ENCODE measurements around the gene ASTL. TPM values are rescaled to one million over a fixed set of nuclear protein-coding genes. Genes with fewer than 3 reads are reported as not detected.

The ASTL gene
- total and polyA plus RNA-seq, 9 donors: 0.09 to 0.24 (median 0.18) TPM; not detected in 5

GRCh38 chr2:96117701-96118588, 20.4 kb downstream of the ASTL start:
- no peaks in the 10 kb centered on the region for H3K36me3 ChIP-seq (ENCODE audit: control insufficient read depth, insufficient read depth, low read length)

GRCh38 chr2:96116879-96117533, 21.3 kb downstream of the ASTL start:
- H3K27me3 ChIP-seq (ENCODE audit: control insufficient read depth, insufficient read depth, low read length): peaks cover 55% of the 10 kb centered on the region
- H3K4me1 ChIP-seq (ENCODE audit: control insufficient read depth, insufficient read depth, low read length): peaks cover 20% of the 10 kb centered on the region
- under 1% methylated on average over 59 of the region's 62 CpGs for WGBS (ENCODE audit: insufficient coverage)
- no peaks in the 10 kb centered on the region for H3K9me3 ChIP-seq (replicated peaks; ENCODE audit: control insufficient read depth, low read depth, low read length)
- H3K36me3 ChIP-seq (ENCODE audit: control insufficient read depth, insufficient read depth, low read length): no peaks in the 10 kb centered on the region
- DNase-seq: peak; percentile 60
- no peak overlapping the region for H3K4me3 ChIP-seq (ENCODE audit: low read length)
- no peak overlapping the region for H3K27ac ChIP-seq (ENCODE audit: low read length)

More at GRCh38 chr2:96117701-96118588, 20.4 kb downstream of the ASTL start:
- Histone ChIP-seq H3K27me3 (ENCODE audit: control insufficient read depth, insufficient read depth, low read length) (peaks cover 56% of the 10 kb centered on the region), H3K27ac (ENCODE audit: low read length) (no peak overlapping the region), H3K9me3 (replicated peaks; ENCODE audit: control insufficient read depth, low read depth, low read length) (no peaks in the 10 kb centered on the region), H3K4me3 (ENCODE audit: low read length) (no peak overlapping the region), H3K4me1 (ENCODE audit: control insufficient read depth, insufficient read depth, low read length) (peaks cover 20% of the 10 kb centered on the region)
- no peak for DNase-seq
- WGBS (ENCODE audit: insufficient coverage): 54% methylated on average over 8 of the region's 17 CpGs

- 0% methylated on average over 63 of the region's 64 CpGs for WGBS (ENCODE audit: insufficient coverage)
- Histone ChIP-seq H3K4me3 (ENCODE audit: low read length) (peak within 1 kb of the TSS; percentile 35), H3K27me3 (ENCODE audit: control insufficient read depth, insufficient read depth, low read length) (peaks cover 53% of the 10 kb centered on the region), H3K36me3 (ENCODE audit: control insufficient read depth, insufficient read depth, low read length) (no peaks in the 10 kb centered on the region), H3K27ac (ENCODE audit: low read length) (no peak within 1 kb of the TSS), H3K4me1 (ENCODE audit: control insufficient read depth, insufficient read depth, low read length) (peaks cover 20% of the 10 kb centered on the region), H3K9me3 (replicated peaks; ENCODE audit: control insufficient read depth, low read depth, low read length) (no peaks in the 10 kb centered on the region)
- peak; percentile 78 for DNase-seq
Measured at GRCh38 chr2:96116424-96116878, 21.9 kb downstream of the ASTL start, which contains the start of gene ADRA2B. ADRA2B (minus strand) TSS chr2:96116571; CDS start chr2:96116149, 422 bp downstream.

DNA sequence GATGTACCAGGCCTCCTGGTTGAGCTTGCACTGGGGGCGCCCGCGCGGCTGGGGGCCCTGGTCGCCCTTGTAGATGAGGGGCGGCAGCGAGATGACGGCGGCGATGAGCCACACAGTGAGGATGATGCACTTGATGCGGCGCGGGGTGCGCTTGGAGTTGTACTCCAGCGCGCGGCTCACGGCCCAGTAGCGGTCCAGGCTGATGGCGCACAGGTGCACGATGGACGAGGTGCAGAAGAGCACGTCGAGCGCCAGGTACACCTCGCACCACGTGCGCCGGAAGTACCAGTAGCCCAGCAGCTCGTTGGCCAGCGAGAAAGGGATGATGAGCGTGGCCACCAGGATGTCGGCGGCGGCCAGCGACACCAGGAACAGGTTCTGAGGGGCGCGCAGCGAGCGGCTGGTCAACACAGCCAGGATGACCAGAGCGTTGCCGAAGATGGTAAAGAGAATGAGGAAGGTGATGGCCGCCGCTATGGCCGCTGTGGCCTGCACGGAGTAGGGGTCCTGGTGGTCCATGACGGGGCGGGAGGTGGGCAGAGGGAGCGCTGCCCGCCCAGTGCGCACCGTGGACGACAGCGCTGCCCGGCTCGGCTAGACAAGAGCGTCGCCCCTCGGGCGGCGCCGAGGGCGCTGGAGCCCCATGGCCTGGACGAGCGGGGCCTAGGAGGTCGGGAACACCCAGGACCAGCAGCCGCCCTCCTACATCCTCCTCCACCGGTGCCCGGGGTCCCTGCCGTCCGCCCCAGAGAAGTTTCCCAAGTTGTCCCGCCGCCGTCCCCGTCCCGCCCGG, 22.5 kb downstream of the ASTL start:
- no peak overlapping the region for H3K27ac ChIP-seq (ENCODE audit: low read length)
- peaks cover 50% of the 10 kb centered on the region for H3K27me3 ChIP-seq (ENCODE audit: control insufficient read depth, insufficient read depth, low read length)
- no peaks in the 10 kb centered on the region for H3K9me3 ChIP-seq (replicated peaks; ENCODE audit: control insufficient read depth, low read depth, low read length)
- H3K36me3 ChIP-seq (ENCODE audit: control insufficient read depth, insufficient read depth, low read length): no peaks in the 10 kb centered on the region
- no peak for DNase-seq
- H3K4me1 ChIP-seq (ENCODE audit: control insufficient read depth, insufficient read depth, low read length): peaks cover 20% of the 10 kb centered on the region
- peak overlapping the region; percentile 35 for H3K4me3 ChIP-seq (ENCODE audit: low read length)
- 43% methylated on average over 77 of the region's 77 CpGs for WGBS (ENCODE audit: insufficient coverage)

GRCh38 chr2:96114903-96115581, 23.3 kb downstream of the ASTL start:
- H3K9me3 ChIP-seq (replicated peaks; ENCODE audit: control insufficient read depth, low read depth, low read length): no peaks in the 10 kb centered on the region
- H3K36me3 ChIP-seq (ENCODE audit: control insufficient read depth, insufficient read depth, low read length): no peaks in the 10 kb centered on the region
- H3K4me3 ChIP-seq (ENCODE audit: low read length): no peak overlapping the region
- H3K27ac ChIP-seq (ENCODE audit: low read length): no peak overlapping the region
- peaks cover 21% of the 10 kb centered on the region for H3K4me1 ChIP-seq (ENCODE audit: control insufficient read depth, insufficient read depth, low read length)
- 87% methylated on average over 23 of the region's 24 CpGs for WGBS (ENCODE audit: insufficient coverage)
- peaks cover 43% of the 10 kb centered on the region for H3K27me3 ChIP-seq (ENCODE audit: control insufficient read depth, insufficient read depth, low read length)
- no peak for DNase-seq

DNA sequence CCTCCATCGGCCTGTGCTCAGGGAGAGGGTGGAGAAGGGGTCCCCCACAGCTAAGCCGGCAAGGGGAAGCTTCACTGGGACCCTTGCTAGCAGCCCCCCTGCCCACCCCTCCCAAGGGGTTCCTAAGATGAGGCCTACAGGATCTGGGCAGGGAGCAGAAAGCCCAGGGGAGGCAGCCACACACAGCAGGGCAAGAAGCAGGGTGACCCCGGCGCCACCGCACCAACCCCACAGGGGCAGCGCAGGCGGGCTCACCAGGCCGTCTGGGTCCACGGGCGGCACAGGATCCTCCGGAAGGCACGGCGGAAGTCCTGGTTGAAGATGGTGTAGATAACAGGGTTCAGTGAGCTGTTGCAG, 23.8 kb downstream of the ASTL start:
- Histone ChIP-seq H3K4me3 (ENCODE audit: low read length) (peak overlapping the region; percentile 13), H3K4me1 (ENCODE audit: control insufficient read depth, insufficient read depth, low read length) (peaks cover 25% of the 10 kb centered on the region), H3K27ac (ENCODE audit: low read length) (no peak overlapping the region), H3K9me3 (replicated peaks; ENCODE audit: control insufficient read depth, low read depth, low read length) (no peaks in the 10 kb centered on the region), H3K36me3 (ENCODE audit: control insufficient read depth, insufficient read depth, low read length) (no peaks in the 10 kb centered on the region), H3K27me3 (ENCODE audit: control insufficient read depth, insufficient read depth, low read length) (peaks cover 37% of the 10 kb centered on the region)
- WGBS (ENCODE audit: insufficient coverage): 90% methylated on average over 12 of the region's 13 CpGs
- DNase-seq: no peak

- H3K4me3 ChIP-seq (ENCODE audit: low read length): no peak overlapping the region
Measured at GRCh38 chr2:96113951-96114350, 24.4 kb downstream of the ASTL start.

GRCh38 chr2:96113367-96113677, 25.0 kb downstream of the ASTL start:
- Histone ChIP-seq H3K4me3 (ENCODE audit: low read length) (no peak overlapping the region), H3K9me3 (replicated peaks; ENCODE audit: control insufficient read depth, low read depth, low read length) (no peaks in the 10 kb centered on the region), H3K27ac (ENCODE audit: low read length) (no peak overlapping the region), H3K27me3 (ENCODE audit: control insufficient read depth, insufficient read depth, low read length) (peaks cover 32% of the 10 kb centered on the region), H3K36me3 (ENCODE audit: control insufficient read depth, insufficient read depth, low read length) (no peaks in the 10 kb centered on the region), H3K4me1 (ENCODE audit: control insufficient read depth, insufficient read depth, low read length) (peaks cover 33% of the 10 kb centered on the region)
- DNase-seq: no peak
- WGBS (ENCODE audit: insufficient coverage): 94% methylated on average over 3 of the region's 7 CpGs

More at GRCh38 chr2:96113951-96114350, 24.4 kb downstream of the ASTL start:
- Histone ChIP-seq H3K27me3 (ENCODE audit: control insufficient read depth, insufficient read depth, low read length) (peaks cover 34% of the 10 kb centered on the region), H3K36me3 (ENCODE audit: control insufficient read depth, insufficient read depth, low read length) (no peaks in the 10 kb centered on the region), H3K4me1 (ENCODE audit: control insufficient read depth, insufficient read depth, low read length) (peaks cover 30% of the 10 kb centered on the region), H3K9me3 (replicated peaks; ENCODE audit: control insufficient read depth, low read depth, low read length) (no peaks in the 10 kb centered on the region), H3K27ac (ENCODE audit: low read length) (no peak overlapping the region)
- no peak for DNase-seq
- 81% methylated on average over 9 of the region's 17 CpGs for WGBS (ENCODE audit: insufficient coverage)

DNA sequence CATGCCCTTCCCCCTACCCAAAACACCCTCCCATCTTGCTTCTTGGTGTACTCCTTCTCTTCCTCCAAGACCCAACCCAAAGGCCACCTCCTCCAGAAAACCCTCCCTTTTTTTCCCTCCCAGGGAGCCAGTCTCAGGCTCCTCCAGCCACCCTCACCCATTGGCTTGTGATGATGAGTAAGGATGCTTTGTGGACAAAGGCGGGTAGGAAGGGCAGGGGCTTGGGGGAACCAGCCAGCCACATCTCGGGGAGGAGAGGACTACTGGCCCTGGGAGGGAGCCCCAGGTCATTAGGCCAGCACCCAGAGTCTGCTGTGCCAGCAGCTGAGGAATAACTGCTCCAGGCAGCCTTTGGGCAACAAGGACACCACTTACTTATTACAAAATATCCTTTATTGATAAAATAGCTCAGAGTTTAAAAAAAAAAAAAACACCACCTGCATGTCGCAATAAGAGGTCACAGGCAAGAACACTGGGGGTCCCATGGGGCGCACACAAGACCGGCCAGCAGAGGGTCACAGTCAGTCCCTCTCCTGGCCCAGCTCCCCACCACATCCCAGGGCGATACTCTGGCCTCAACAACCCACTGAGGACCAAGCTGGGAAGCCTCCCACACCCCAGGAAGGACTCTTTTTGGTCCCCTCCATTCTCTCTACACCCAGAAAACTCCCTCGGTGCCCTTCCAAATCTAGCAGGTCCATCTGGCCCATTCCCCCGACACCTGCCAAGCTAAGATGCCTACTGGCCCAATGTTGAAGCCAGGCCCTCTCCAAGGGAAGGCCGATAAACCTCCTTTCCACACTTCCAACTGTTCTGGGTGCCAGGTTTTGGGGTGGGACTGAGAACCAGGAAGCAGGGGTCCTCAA, 25.6 kb downstream of the ASTL start:
- peaks cover 26% of the 10 kb centered on the region for H3K27me3 ChIP-seq (ENCODE audit: control insufficient read depth, insufficient read depth, low read length)
- no peak for DNase-seq
- H3K9me3 ChIP-seq (replicated peaks; ENCODE audit: control insufficient read depth, low read depth, low read length): no peaks in the 10 kb centered on the region
- no peaks in the 10 kb centered on the region for H3K36me3 ChIP-seq (ENCODE audit: control insufficient read depth, insufficient read depth, low read length)
- H3K4me3 ChIP-seq (ENCODE audit: low read length): no peak overlapping the region
- peaks cover 34% of the 10 kb centered on the region for H3K4me1 ChIP-seq (ENCODE audit: control insufficient read depth, insufficient read depth, low read length)
- 65% methylated on average over 6 of the region's 9 CpGs for WGBS (ENCODE audit: insufficient coverage)
- H3K27ac ChIP-seq (ENCODE audit: low read length): no peak overlapping the region

Data from muscle of leg (tissue), 11 donors.